HG02852 (cell line): ENCODE results near the gene AOPEP.

Source experiments
- ATAC-seq: cut with Tn5 transposase; IDR thresholded peaks from one replicate; pipeline ENCODE4 v1.9.1; 2021; ENCODE audit warnings: mild to moderate bottlenecking, moderate library complexity; ENCODE audit not compliant: unreplicated experiment

AOPEP gene

DNA sequence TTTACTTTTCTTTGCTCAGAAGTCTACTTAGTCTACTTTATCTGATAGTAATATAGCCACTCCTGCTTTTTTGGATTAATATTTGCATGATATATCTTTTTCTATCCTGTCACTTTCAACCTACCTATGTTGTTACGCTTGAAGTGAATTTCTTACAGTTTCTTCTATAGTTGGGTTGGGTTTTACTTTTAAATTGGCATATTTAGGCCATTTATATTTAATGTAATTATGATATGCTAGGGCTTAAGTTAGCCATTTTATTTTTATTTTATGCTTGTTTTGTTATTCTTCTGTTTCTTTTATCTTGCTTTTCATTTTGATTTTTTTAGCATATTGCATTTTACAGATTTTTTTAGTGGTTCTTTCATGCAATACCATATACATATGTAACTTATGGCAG, 164.7 kb downstream of the AOPEP start:
- ATAC-seq: no peak

GRCh38 chr9:94892675-94893074, 166.2 kb downstream of the AOPEP start:
- ATAC-seq: no peak

- no peak for ATAC-seq
Observed at GRCh38 chr9:94894094-94894699, 167.7 kb downstream of the AOPEP start.

GRCh38 chr9:94895668-94896067, 169.2 kb downstream of the AOPEP start:
- no peak for ATAC-seq

DNA sequence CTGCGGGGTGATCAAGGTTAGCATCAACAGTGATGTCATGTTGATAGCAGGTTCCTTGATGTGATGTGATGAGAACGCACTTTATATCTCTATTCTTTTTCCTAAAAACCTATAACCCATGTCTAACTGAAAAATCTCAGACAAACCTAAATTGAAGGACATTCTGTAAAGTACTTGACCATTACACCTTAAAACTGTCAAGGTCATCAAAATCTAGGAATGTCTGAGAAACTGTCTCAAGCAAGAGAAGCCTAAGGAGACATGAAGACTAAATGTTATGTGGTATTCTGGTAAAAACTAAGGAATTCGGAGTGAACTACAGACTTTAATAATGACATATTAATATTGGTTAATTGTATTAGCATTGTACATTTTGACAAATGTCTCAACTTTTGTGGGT, 170.0 kb downstream of the AOPEP start:
- no peak for ATAC-seq

GRCh38 chr9:94899464-94900221, 173.1 kb downstream of the AOPEP start:
- no peak for ATAC-seq

DNA sequence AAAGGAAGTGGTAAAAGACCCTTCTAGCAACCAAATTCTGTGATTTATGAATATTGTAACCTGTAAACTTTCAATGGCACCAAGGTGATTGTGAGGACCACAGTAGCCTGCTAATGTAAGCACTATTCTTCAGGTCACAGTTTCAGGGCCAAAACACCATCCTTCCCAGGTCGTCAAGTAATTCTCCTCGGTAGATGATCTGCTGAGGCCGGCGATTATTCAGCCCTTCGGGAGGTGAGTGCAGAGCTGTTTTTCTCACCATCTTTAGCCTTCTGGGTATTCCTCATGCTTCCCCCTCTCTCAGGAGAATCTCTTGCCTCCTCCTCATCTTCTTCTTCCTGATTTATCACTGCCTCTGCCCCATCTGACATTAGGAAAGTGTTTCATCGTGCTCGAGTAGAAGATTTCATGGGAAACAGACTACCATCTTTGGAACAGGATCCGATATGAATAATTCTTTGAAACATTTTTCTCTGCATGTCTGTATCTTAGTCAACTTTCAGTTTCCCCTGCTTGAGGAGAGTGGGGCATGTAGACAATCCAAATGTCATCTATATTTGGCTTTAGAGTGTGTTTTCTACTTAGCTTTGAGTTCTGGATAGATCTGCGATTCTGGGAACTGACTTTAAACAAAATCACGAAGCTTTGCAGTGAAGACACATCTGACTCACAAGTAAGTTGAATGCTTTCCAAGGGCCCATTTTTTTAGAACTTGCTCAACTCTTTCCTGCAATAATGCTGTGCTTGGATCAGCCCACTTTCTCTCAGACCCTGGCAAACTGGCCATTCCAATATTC, 173.9 kb downstream of the AOPEP start:
- no peak for ATAC-seq

DNA sequence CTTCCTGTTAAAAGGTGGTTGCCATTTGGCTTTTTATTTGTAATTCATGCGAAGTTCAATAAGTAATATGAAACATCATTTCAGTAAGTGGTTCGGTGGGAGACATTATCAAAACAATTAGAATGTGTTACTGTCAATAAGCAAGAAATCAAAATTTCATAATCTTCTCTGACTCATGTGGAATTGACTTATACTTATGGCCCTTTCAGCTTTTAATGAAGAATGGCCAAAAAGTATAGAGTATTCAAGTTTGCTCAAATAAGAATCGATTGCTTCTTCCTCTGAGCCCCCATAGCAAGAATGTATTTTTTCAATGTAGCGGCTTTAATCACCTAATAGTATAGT, 174.5 kb downstream of the AOPEP start:
- ATAC-seq: no peak

- ATAC-seq: no peak
Observed at GRCh38 chr9:94903961-94904421, 177.5 kb downstream of the AOPEP start.

- ATAC-seq: no peak
Observed at GRCh38 chr9:94904806-94905205, 178.3 kb downstream of the AOPEP start.

- ATAC-seq: no peak
Observed at GRCh38 chr9:94905606-94906005, 179.1 kb downstream of the AOPEP start.

DNA sequence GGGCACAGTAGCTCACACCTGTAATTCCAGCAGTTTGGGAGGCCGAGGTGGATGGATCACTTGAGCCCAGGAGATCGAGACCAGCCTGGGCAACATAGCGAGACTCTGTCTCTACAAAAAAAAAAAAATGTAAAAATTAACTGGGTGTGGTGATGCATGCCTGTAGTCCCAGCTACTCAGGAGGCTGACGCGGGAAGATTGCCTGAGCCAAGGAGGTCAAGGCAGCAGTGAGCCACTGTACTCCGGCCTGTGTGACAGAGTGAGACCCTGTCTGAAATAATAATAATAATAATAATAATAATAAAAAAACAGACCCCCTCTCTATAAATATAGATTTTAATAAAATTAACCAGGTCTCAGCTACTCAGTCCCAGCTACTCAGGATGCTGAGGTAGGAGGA, 179.7 kb downstream of the AOPEP start:
- ATAC-seq: no peak

DNA sequence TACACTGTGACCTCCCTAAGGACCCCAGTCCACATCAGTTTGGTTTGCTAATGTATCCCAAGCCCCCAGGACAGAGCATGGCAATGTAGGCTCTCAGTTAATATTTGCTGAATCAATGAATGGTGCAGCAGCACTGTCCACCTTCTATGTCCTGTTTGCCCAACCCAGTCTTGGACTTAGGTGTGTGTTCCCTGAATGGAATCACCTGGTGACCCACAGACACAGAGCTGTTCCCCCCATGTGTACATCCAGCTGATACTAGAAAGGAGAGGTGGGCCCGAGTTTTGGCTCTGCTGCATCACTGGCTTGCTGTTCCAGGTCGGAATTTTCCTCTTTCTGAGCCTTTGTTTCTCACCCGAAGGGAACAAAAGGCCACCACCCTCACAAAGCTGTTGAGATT, 180.2 kb downstream of the AOPEP start:
- no peak for ATAC-seq

- no peak for ATAC-seq
Observed at GRCh38 chr9:94907264-94907936, 180.9 kb downstream of the AOPEP start.

DNA sequence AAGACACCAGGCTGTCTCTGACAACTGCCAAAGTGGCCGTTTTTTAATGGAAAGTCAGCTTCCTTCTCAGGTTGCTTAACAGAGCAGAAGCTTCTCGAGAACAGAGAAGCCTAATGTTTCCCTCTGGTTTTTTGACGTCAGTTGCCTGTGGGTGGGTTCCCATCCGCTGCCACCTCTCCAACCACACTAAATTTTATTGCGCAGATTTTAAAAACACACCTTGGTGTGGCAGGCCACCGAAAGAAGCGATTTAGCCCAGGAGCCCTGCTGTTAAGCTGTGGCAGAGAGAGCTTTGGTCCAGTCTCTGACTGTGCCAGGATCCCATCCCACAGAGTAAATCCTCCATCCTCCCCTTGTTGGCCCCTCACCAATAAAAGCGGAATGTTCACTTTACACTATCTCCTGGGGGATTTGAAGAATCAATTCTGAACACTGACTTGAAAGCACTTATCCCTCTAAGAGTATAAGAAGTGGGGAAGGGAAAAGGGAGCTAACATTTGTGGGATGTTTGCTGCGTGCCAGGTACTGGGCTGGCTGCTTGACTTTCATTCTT, 181.6 kb downstream of the AOPEP start:
- ATAC-seq: no peak

DNA sequence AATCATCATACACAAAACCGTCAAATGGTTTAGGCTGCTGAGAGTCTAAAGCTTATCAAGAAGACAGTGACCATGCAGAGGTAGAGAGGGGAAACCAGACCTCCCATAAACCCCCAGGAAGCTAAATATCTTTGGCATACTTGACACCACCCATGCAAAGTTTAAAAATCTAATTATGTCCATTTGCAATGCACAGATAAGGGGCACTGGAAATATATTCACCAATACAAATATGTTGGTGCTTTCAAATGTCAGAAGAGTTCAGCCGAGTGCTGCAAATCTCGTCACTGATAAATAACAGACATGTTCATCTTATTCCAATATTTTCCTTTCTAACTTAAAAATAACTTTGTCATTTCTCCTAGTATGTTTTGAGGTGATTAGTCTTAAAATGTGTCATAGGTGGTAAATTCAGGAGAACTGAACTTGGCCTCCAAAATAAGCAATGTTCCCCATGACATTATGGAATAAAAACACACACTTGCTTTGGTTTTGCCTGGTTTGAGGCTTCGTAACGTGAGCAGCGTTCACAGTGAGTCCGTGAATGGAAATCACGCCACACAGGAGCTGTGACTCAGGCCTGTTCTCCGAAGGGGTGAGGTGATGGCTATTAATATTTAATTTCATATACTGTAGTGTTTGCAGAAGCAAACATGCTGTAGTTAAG, 182.2 kb downstream of the AOPEP start:
- no peak for ATAC-seq

DNA sequence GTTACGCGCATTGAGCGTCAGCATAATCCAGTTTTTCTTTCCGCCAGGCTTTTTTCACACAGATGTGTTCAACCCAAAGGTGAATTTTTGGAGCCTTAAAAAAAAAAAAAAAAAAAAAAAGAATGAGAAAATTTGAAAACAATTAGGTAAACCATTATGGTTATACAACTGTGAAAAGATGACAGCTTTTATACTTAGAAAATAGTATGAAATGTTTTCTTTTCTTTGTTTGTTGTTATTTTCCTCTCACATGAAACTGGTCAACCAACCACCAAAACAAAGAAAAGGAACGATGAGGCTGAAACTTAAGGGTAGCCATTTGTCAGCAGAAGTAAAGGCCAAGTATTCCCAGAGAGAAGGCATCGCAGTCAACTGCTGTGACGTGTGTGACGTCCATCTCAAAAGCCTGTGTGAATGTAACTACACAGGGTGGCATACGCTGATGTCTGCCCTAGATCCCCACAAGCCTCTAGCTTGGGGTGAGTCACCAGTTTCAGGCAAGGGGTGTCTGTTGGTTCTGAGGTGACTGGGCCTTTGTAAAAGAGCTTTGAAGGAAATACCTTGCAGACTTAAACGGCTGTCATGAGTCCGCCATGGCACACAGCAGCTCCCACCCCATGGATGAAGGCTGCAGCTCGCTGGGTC, 182.9 kb downstream of the AOPEP start:
- ATAC-seq: no peak

DNA sequence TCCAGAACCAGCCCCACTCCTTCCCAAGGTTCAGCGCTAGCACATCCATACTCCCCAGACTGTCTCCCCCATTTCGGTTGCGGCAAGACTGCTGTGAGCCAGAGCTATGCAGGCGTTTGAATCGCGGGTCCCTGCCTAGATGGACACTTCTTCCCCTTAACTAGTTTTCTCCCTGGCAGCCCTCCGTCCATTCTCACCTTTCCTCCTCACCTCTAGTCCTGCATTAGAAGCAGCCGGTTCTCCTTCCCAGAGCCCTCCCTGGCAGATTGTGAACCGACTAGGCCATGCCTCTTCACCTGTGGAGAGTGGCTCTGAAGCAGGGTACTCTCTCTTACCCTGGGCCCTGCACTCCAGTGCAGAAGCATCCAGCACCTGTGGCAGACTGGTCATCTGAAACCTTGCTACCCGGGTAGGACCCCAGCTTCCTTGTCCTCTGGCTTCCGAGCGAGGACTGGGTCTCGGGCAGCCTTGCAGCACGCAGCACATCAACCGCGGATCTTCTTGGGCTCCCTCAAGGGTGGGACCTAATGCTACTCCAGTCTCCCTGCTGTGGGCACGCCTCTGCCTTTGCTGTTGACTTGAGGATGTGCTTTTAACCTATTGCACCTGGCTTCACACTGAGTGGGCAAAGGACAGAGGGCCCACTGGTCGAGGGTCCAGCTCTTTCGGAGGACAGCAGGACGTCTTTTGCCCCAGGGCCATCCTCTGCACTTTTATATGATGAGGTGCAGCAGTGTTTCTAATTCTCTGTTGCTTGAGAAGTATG, 183.6 kb downstream of the AOPEP start:
- no peak for ATAC-seq

GRCh38 chr9:94911211-94911610, 184.7 kb downstream of the AOPEP start:
- ATAC-seq: no peak
